ENCODE data around the gene SLIT1. TPM values are rescaled to one million over a fixed set of nuclear protein-coding genes. Genes with fewer than 3 reads are reported as not detected.

The SLIT1 gene
- total RNA-seq, 1 experiment from 2014 or later, result not detected

- intact Hi-C loops (cut with micrococcal nuclease), result no loop called here
- POLR2A ChIA-PET, result no interaction called here
- DNase-seq (ENCODE audit: unreplicated experiment), result no peak
- no TSS peak for BruUV-seq (replicated peaks)
- no peak overlapping the region for H3K27ac Mint-ChIP-seq (ENCODE audit: low read depth, unreplicated experiment)
- H3K4me3 Mint-ChIP-seq (ENCODE audit: unreplicated experiment), result no peak overlapping the region
- no peak for TF ChIP-seq CTCF (IDR thresholded peaks at IDR 0.05; ENCODE audit: unreplicated experiment)
- H3K9me3 Mint-ChIP-seq (ENCODE audit: unreplicated experiment), result peaks cover 10% of the 10 kb centered on the region
- CTCF ChIA-PET, result interaction anchor here (0.7 to 3.8 kb wide), 4 partner anchors 9 to 145 kb away, joined by 3 to 21 read pairs (median 6); no protein-coding TSS in a partner anchor
- no peaks in the 10 kb centered on the region for H3K27me3 Mint-ChIP-seq (ENCODE audit: insufficient read depth, unreplicated experiment)
- H3K4me1 Mint-ChIP-seq (ENCODE audit: insufficient read depth, unreplicated experiment), result no peaks in the 10 kb centered on the region
- no peaks in the 10 kb centered on the region for H3K36me3 Mint-ChIP-seq (ENCODE audit: insufficient read depth, unreplicated experiment)
Measured at GRCh38 chr10:97063983-97064837, 121.5 kb downstream of the SLIT1 start.

- Mint-ChIP-seq H3K27ac (ENCODE audit: low read depth, unreplicated experiment) (no peak overlapping the region), H3K27me3 (ENCODE audit: insufficient read depth, unreplicated experiment) (peaks cover 5% of the 10 kb centered on the region), H3K36me3 (ENCODE audit: insufficient read depth, unreplicated experiment) (no peaks in the 10 kb centered on the region), H3K9me3 (ENCODE audit: unreplicated experiment) (peaks cover 3% of the 10 kb centered on the region), H3K4me1 (ENCODE audit: insufficient read depth, unreplicated experiment) (peaks cover 5% of the 10 kb centered on the region), H3K4me3 (ENCODE audit: unreplicated experiment) (no peak overlapping the region)
- TF ChIP-seq CTCF (IDR thresholded peaks at IDR 0.05; ENCODE audit: unreplicated experiment), result no peak
- no peak for DNase-seq (ENCODE audit: unreplicated experiment)
- intact Hi-C loops (cut with micrococcal nuclease), result no loop called here
- BruUV-seq (replicated peaks), result no TSS peak
- ChIA-PET POLR2A (no interaction called here), CTCF (interaction anchor here (0.7 to 4.2 kb wide), 4 partner anchors 8 to 146 kb away, joined by 3 to 21 read pairs (median 14); no protein-coding TSS in a partner anchor)
Measured at GRCh38 chr10:97063271-97063982, 122.3 kb downstream of the SLIT1 start.

- peaks cover 6% of the 10 kb centered on the region for H3K4me1 Mint-ChIP-seq (ENCODE audit: insufficient read depth, unreplicated experiment)
- no TSS peak for BruUV-seq (replicated peaks)
- H3K9me3 Mint-ChIP-seq (ENCODE audit: unreplicated experiment), result no peaks in the 10 kb centered on the region
- CTCF ChIA-PET, result interaction anchor here (0.6 to 4.2 kb wide), 2 partner anchors 9 to 128 kb away, joined by 5 to 19 read pairs; no protein-coding TSS in a partner anchor
- no peak overlapping the region for H3K27ac Mint-ChIP-seq (ENCODE audit: low read depth, unreplicated experiment)
- POLR2A ChIA-PET, result no interaction called here
- H3K27me3 Mint-ChIP-seq (ENCODE audit: insufficient read depth, unreplicated experiment), result peaks cover 7% of the 10 kb centered on the region
- H3K36me3 Mint-ChIP-seq (ENCODE audit: insufficient read depth, unreplicated experiment), result no peaks in the 10 kb centered on the region
- TF ChIP-seq CTCF (IDR thresholded peaks at IDR 0.05; ENCODE audit: unreplicated experiment), result no peak
- intact Hi-C loops (cut with micrococcal nuclease), result no loop called here
- no peak overlapping the region for H3K4me3 Mint-ChIP-seq (ENCODE audit: unreplicated experiment)
- no peak for DNase-seq (ENCODE audit: unreplicated experiment)
Measured at GRCh38 chr10:97062456-97062855, 123.3 kb downstream of the SLIT1 start.

- ChIA-PET POLR2A (interaction anchor here (0.7 kb wide), 1 partner anchor 149 kb away, joined by 3 read pairs; no protein-coding TSS in a partner anchor), CTCF (interaction anchor here (0.6 to 4.2 kb wide), 3 partner anchors 10 to 728 kb away, joined by 4 to 19 read pairs (median 5); no protein-coding TSS in a partner anchor)
- no peak overlapping the region for H3K27ac Mint-ChIP-seq (ENCODE audit: low read depth, unreplicated experiment)
- H3K4me3 Mint-ChIP-seq (ENCODE audit: unreplicated experiment), result no peak overlapping the region
- no peak for DNase-seq (ENCODE audit: unreplicated experiment)
- intact Hi-C loops (cut with micrococcal nuclease), result no loop called here
- H3K9me3 Mint-ChIP-seq (ENCODE audit: unreplicated experiment), result no peaks in the 10 kb centered on the region
- H3K27me3 Mint-ChIP-seq (ENCODE audit: insufficient read depth, unreplicated experiment), result peaks cover 7% of the 10 kb centered on the region
- no TSS peak for BruUV-seq (replicated peaks)
- H3K36me3 Mint-ChIP-seq (ENCODE audit: insufficient read depth, unreplicated experiment), result no peaks in the 10 kb centered on the region
- TF ChIP-seq CTCF (IDR thresholded peaks at IDR 0.05; ENCODE audit: unreplicated experiment), result no peak
- peaks cover 6% of the 10 kb centered on the region for H3K4me1 Mint-ChIP-seq (ENCODE audit: insufficient read depth, unreplicated experiment)
Measured at GRCh38 chr10:97062046-97062445, 123.7 kb downstream of the SLIT1 start.

Measured in MCF 10A (cell line).